ENCODE data around the gene EGLN2.
A peak's percentile ranks its signal among the peaks of the same experiment; 100 is the strongest.
"Not testable (repeated sequence)": the region's sequence is repeated elsewhere in the genome, so short reads cannot be mapped to it uniquely, and the experiment has no call there.

EGLN2 gene

DNA sequence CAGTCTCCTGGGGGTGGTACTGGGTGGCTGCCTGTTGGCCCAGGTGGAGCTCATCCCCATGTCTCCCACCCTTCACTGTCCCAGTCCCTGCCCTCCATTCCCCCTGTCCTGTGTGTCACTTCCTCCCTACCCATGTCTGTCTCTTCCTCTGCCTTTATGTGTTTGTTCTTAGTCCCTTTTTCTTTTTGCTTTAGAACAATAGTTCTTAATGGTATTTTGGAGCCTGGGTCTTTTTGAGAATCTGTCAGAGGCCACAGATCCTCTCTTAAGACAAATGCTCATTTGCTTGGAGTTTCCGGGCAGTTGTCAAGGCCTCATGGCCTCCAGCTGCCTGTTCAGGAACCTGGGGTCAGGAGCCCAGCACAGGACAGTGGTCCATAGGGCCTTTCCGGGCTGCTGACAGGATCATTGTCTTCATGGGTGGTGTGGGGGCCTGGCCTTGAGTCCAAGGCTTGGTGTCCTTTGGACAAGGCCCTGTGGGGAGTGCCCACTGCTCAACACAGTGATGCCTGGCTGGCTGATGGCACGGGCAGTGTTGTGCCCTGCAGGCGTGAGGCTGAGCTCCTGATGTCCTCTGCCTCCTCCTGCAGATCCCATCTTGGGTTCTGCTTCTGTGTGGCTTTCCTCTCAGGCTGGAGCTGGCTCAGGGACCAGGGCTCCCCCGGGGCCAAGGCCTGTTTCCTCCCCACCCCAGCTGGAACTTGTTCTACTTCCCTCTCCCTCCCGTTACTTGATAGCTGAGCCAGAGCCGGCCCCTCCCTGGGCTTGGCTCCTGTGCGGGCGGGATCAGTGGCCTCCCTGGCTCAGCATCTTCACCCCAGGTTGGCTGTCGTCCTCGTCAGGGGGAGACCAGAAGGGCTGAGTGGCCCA, 3.5 kb downstream of the EGLN2 start:
- DNase-seq (ENCODE audit: low spot score) = no peak

DNA sequence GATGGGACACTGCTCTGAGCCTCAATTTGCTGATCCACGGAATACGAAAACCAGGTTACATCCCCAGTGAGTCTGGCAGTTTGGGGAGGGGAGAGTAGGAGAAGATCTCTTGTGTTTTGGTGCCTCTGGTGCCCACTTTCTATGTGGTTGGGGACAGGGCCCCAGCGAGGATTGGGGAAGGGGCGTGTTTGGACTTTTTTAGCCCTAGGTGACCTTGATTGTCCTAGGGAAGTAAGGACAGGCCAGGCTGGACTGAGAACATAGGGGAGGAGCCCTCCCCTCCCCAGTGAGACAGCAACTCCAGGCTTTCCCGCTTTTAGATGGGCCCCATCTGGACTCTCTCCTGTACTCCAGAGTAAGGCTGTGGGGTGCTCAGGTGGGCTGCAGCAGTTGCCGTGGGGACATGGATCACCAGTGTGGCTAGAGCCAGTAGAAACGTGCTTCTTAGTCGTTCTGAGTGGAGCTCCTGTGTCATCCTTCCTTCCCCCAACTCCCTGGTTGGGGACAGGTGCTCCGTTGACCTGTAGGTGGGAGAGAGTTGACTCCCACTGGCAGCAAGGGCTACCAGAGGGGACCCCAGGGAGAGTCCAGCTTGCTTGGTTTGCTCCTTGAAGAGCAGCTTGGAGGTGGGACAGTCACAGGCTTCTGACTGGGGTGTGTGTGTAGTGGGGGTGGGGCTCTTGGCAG, 4.3 kb downstream of the EGLN2 start:
- DNase-seq (ENCODE audit: low spot score) = no peak

DNA sequence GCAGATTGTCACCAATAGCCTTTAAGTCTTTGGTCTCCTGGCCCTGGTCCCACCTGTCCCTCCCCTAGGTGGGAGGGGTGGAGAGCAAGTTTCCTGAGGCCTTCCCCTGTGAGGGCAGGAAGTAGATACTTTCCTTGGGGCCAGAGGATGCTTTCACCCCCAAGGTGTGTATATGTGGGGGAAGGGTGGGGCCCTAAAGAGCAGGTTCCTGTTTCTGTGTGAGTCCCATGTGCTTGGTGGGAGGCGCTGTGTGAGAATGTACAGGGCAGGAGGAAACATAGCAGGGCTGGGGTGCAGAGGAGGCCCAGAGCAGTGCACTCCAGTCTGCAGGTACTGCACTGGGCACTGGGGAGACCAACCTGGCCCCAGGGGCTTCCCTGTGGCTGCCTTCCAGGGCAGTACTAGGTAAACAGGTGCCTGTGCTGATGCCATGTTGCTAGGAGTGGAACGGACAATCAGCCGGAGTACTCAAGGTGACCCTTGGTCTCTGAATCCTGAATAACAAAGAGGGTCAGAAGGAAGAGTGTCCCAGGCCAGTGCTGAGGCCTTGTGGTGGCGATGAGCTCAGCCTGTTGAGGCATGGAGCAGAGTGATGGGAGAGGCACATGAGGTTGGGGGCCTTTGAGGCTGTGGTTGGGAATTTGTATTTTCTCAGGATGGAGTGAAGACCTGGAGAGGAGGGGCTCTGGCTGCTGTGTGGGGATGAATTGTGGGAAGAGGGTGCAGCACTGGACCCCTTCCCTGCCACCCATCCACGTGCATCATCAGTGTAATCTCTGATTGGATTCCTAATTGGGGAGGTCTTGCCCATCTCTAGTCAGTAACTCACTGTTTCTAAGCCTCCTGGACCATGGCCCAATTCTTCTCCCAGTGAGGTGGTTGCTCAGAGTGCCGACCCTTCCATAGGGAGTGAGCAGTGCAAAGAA, 5.1 kb downstream of the EGLN2 start:
- peak; percentile 46 for DNase-seq (ENCODE audit: low spot score)

DNA sequence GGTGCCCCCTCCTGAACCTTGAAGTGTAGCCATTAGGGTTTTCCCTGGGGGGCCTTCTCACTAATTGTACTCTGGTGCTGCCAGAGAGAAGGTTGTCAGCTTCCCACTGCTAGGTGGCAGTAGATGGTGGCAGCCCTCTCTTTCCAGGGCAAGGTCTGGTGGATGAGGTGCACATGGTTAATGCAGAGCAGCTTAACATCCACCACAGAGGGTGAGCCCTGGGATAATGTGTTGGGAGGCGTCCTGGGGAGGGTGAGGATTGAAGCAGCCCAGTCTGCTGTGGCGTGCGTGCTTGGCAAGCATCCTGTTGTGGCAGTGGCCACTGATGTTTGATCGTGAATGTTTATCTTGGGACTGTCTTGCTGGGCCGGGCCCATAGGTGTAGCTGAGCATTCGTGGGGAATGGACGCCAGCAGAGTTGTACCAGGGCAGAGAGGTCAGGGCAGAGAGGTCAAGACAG, 5.8 kb downstream of the EGLN2 start:
- no peak for DNase-seq (ENCODE audit: low spot score)

DNA sequence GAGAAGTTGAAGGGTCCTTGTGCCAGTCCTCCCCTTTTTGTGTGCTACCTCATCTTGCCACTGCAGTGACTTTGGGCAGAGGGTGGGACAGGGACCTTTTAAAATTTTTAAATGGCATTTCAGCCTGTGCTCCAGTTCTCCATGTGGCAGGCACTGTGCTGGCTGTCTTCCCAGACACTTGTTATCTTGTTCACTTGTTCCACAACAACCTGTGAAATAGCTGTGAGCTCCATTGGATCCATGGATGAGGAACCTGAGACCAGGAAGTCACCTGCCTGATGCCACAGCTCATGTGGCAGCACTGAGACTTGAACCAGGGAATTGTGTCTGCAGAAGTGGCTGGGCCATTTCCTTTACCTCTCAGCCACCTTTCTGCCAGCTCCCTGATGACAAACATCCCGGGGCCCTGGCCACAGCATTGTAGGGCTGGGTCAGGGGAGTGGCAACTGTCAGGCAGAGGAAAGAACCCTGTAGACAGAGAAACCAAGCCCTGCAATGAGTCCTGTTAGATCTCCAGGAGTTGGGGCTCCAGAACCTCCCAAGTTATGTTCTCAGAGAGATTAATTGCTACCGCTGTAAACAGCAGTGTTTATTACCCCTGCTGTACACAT, 6.4 kb downstream of the EGLN2 start:
- DNase-seq (ENCODE audit: low spot score) = no peak

DNA sequence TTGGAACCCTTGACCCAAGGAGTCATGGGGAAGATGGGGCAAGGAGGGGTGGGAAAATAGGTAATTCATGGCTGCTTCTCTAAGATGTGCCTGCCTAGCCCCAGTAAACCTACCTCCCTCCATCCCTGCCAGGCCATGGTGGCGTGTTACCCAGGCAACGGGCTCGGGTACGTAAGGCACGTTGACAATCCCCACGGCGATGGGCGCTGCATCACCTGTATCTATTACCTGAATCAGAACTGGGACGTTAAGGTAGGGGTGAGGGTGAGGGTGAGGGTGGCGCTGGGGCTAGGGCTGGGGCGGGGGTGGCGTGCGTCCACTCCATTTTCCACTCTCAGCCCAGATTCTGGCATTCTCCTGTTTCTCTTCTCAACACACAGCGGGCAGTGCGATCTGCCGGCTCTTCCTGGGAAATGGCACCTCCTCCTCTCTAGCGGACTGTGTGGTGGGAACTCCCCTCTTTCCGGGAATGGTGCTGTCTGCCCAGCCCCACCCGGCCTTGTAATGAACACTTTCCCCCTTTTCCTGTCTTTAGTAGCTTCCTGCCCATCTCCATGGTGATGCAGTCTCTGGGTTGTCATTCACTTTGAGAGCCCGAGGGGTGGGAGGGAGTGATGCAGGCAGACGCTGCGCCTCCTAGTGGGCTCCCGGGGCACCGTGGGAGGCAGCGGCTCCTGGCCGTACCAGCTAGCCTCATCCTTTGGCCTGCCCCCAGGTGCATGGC, 7.6 kb downstream of the EGLN2 start:
- DNase-seq (ENCODE audit: low spot score) = peak; percentile 82

DNA sequence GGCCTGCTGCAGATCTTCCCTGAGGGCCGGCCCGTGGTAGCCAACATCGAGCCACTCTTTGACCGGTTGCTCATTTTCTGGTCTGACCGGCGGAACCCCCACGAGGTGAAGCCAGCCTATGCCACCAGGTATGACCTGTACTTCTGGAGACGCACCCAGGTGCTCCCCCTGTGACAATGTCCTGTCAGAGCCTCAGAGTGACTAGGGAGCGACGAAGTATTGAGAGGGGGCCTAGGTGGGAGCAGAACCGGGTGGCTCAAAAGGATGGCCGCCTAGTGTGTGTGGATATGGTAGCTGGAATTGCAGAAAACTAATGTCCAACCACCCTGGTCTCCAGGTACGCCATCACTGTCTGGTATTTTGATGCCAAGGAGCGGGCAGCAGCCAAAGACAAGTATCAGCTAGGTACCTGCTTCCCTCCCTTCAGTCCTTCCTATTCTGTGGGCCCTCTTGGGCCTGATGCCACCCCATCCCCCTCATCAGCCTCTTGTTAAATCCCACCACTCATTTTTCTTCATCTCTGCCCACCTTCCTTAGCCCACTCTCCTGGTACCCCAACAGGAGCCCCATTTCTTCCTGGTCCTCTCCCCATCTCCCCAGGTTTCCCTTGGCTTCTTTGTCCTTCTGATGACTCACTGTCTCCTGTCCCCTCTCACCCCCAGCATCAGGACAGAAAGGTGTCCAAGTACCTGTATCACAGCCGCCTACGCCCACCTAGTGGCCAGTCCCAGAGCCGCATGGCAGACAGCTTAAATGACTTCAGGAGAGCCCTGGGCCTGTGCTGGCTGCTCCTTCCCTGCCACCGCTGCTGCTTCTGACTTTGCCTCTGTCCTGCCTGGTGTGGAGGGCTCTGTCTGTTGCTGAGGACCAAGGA, 8.4 kb downstream of the EGLN2 start:
- peak; percentile 72 for DNase-seq (ENCODE audit: low spot score)

DNA sequence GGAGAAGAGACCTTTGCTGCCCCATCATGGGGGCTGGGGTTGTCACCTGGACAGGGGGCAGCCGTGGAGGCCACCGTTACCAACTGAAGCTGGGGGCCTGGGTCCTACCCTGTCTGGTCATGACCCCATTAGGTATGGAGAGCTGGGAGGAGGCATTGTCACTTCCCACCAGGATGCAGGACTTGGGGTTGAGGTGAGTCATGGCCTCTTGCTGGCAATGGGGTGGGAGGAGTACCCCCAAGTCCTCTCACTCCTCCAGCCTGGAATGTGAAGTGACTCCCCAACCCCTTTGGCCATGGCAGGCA, 9.0 kb downstream of the EGLN2 start:
- DNase-seq (ENCODE audit: low spot score) = no peak

DNA sequence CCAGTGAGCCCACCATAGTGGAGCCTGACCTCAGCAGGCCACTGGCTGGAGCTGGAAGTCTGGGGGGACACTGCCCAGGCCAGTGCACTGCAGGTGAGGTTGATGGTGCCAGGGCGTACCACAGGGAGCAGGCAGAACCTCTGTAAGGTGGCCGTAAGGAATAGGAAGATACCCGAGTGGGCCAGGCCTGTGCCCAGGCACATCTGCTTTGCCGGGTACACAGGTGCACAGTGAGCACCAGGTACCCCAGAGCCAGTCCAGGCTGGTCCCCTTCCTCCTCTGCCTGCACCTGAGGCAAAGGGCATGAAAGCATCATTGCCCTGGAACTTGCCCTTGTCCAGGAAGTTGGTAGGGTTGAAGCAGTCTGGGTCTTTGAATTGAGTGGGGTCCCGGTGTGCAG, 9.5 kb downstream of the EGLN2 start:
- no peak for DNase-seq (ENCODE audit: low spot score)

DNA sequence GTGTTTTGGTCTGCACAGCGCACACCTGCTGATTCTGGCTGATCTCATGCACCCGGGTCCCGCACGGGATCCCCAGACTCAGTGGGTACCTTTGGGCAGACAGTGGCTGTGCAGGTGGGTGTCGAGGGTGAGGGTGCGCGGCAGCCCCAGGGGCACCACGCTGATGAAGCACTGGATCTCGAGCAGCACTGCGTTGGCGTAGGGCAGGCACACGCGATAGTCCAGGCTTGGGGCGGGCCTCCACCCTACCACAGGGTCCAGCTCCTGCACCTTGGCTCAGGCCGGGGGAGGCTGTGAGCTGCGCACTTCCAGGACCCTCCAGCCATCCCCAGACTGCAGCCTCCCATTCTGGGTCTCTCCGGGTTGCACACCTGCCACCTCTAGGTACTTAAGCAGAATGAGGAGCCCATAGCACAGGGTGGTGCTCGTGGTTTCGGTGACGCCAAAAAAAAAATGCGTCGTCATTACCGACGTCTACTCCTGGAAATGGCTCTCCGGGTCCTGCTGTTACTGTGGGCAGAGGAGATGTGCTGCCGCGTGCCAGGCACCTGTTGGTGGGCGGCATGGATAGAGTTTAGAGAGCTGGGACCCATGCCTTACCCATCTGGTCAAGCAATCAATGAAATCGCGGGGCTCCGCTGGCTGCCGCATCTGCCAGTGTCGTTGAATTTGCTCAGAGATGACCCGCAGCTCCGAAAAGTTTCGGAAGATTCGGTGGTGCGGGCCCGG, 10.5 kb downstream of the EGLN2 start:
- no peak for DNase-seq (ENCODE audit: low spot score)

DNA sequence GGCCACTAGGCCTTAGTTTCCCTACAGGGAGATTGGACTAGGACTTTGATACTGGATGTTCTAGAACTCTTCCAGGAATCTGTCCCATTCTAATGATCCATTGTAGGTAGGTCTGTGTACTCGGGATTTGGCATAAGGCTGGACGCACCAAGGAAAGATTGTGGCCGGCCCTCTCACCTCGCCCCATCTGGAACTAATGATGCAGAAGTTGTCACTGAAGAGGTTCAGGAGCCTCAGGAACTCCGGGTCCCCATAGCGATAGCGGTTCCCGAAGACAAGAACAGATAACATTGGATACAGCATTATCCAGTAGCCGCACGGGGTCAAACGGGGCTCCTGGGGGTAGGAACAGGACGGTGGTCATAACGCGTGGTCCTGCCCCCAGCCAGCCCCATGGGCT, 11.2 kb downstream of the EGLN2 start:
- DNase-seq (ENCODE audit: low spot score) = no peak

DNA sequence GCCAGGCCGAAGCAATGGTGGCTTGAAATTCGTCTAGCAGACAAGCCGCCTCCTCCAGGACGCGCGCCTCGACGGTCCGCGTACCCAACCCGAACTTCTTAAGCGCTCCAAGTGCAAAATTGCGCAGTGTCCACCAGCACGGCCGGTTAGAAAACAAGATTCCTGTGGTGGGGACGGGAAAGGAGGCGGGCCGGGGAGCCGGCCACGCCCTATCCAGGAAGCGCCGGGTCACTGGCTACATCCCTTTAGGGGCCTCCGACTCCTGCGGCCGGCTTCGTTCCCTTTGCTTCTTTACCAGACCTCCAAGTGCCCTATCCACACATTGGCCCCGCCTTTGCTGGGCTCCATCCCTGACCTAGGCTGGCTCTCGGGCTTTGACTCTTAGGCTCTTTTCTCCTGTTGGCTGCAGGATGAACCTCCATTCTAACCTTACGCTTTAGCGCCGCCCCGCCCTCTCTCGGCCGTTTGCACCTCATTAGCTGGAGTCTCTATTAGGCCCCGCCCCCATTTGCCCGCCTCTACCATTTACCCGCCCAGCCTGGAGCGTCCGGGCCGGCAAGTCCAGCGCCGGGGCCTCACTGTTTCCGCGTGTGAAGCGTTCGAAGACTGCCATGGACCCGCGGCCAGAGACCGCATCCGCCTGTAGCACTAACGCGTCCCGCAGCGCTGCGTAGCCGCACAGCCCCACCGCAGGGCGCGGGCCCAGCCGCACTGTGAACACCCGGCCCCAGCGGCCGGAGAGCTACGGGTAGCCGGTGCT, 11.8 kb downstream of the EGLN2 start:
- peak; percentile 78 for DNase-seq (ENCODE audit: low spot score)

DNA sequence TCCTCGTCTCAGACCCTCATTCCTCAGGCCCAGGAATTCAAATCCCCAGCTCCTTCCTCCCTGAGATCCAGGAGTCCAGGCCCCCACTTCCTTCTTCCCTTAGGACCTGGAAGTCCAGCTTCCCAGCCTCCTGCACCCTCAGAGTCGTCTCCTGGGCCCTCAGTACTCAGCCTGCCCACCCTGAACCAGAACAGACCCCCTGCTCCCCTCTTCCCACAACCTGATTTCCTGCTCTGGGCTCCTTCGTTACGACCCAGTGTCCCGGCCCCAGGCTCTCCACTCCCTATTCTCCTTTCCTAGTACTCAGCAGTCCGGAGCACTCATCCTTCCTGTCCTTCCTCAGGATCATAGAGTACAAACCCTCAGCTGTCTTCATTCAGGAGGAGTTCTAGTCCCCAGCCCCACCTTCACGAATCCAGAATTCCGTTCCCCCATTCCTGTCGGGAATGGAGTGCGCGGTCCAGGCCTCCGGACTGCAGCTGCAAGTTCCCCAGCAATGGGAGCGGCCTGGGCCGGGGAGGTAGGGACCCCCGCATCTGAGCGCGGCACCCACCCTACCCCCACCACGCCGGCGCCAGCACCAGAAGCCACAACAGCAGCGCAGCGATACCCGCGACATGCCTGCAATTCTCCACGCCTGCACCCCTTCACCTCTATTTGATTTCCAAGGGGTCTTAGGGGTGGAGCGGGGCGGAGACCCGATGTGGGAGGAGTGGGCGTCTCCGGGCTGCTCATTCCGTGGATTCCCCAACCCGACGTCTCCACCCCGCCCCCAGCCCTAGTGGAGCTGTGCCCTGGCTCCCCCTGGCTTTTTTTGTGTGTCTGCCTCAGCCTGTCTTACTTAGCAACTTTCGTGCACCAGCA, 12.7 kb downstream of the EGLN2 start:
- DNase-seq (ENCODE audit: low spot score) = no peak

DNA sequence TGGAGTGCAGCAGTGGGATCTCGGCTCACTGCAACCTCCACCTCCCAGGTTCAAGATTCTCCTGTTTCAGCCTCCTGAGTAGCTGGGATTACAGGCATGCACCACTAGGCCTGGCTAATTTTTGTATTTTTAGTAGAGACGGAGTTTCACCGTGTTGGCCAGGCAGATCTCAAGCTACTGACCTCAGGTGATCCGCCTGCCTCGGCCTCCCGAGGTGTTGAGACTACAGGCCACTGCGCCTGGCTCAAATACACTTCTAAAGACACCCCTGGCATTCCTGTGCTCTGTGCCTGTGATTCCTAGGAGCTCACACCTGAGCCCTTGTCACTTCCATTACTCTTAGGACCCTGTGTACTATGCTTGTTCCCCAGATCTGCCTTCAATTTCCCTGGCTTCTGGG, 13.6 kb downstream of the EGLN2 start:
- DNase-seq (ENCODE audit: low spot score) = not testable (repeated sequence)

DNA sequence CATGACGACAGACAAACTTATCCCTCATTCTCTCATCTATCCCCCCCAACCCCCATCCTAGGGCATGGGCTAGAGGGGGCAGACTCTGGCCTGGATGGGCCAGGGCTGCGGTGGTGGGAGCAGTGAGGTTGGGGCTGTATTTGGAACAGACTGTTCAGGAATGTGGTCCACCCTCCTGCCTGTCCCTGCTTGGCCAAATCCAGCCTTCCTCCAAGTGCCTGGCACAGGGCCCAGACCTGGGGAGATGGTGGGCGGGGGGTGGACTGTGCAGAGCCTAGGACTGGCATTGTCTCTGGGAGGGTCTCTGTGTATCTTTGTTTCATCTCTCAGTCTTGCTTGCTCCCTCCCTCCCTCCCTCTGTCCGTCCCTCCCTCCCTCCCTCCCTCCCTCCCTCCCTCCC, 14.2 kb downstream of the EGLN2 start:
- DNase-seq (ENCODE audit: low spot score) = no peak

DNA sequence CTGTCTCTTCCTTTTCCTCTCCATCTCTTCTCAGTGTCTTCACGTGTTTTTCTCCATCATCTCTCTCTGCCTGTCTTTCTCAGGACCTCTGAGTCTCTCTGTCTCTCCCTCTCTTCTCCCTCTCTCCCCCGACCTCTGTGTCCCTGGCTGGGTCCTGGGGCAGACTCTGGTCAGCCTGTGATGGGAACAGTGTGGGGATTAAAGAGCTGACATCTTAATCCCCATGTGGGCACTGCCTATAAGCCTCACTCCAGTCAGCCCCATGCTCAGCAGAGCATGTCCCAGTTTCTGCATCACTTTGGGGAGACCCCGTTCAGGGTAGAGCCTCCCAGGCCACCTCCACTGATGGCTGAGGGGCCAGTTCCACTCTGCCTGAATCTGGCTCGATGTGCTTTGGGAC, 16.2 kb downstream of the EGLN2 start:
- no peak for DNase-seq (ENCODE audit: low spot score)

DNA sequence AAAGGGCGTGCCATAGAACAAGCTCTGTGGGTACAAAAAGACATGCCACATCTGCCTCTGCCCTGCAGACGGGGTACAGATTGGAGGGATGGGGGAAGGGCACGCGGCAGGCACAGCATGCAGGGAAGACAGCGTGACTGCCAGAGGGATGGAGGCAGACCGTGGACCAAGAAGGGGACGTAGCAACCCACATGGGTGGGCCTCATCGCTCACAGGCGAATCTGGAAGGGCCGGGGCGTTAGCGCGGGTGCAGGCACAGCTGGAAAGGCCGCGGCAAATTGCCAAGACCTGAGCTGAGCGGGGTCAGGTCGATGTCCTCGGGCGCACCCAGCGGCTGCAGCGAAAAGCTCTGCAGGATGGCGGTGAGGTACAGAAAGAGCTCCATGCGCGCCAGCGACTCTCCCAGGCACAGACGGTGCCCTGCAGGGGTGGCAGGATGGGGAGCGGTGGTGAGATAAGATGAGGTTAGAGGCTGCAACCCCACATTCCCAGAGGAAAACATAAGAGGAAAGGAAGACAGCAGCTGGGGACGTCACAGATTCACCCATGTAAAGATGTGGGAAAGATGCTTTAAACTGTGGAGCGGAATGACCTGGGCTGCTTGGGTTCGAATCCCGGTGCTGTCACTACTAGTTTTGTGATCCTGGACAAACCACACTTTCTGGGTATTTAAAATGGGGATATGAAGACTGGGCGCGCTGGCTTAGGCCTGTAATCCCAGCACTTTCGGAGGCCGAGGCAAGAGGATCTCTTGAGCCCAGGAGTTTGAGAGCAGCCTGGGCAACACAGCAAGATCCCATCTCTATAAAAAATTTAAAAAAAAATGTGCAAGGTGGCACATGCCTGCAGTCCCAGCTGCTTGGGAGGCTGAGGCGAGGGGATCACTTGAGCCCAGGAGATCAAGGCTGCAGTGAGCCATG, 19.7 kb downstream of the EGLN2 start:
- peak; percentile 58 for DNase-seq (ENCODE audit: low spot score)

Data from kidney tubule cell (primary cell).